Motor neuron (in vitro differentiated cells): ENCODE measurements around the gene CCDC8. TPM values are rescaled to one million over a fixed set of nuclear protein-coding genes. Genes with fewer than 3 reads are reported as not detected.
A peak's percentile ranks its signal among the peaks of the same experiment; 100 is the strongest.

Experiments
- ATAC-seq, 8 experiments: fragments of 200-7000 bp; cut with Tn5 transposase; replicated peaks in 6 of 8; 2 replicates each; pipeline ENCODE4 v1.8.0; 2021; ENCODE audit warnings: mild to moderate bottlenecking in 8 of 8, moderate library complexity in 8 of 8
- H3K27ac ChIP-seq, 2 donors: fragments of 250-450 bp; sonication (Bioruptor Pico); 2 replicates each; pipeline ENCODE4 v1.9.0; 2021; ENCODE audit warnings: antibody characterized with exemption in 2 of 2, mild to moderate bottlenecking in 2 of 2, moderate library complexity in 1 of 2
- H3K4me1 ChIP-seq, 2 donors: fragments of 250-450 bp; sonication (Bioruptor Pico); replicated peaks in 1 of 2; 2 replicates each; pipeline ENCODE4 v1.6.1; 2021; ENCODE audit warnings: antibody characterized with exemption in 2 of 2, mild to moderate bottlenecking in 2 of 2, moderate library complexity in 1 of 2
- H3K4me3 ChIP-seq, 5 donors: fragments of 250-450 bp; sonication (Bioruptor Pico); 2 replicates each; pipeline ENCODE4 v1.9.0; 2021; ENCODE audit warnings: antibody characterized with exemption in 5 of 5, mild to moderate bottlenecking in 5 of 5, moderate library complexity in 4 of 5
- WGBS, 10 experiments: fragments of 450-650 bp; shearing (Covaris generic); methylation state at CpG; one replicate each; pipeline ENCODE4 v1.0.0; 2022; 5-methylcytosine and 5-hydroxymethylcytosine counted together
- in situ Hi-C, 9 experiments: fragments of 400-800 bp; cut with MboI; loops; one replicate each; pipeline ENCODE4 v1.15.0; 2021; ENCODE audit warnings: low sequenced_read_pairs in 9 of 9, low pct_unique_long_range_greater_than_20kb in 2 of 9; ENCODE audit not compliant: unreplicated experiment in 9 of 9
- total RNA-seq, 8 experiments: library from RNA; unstranded; fragments of 300-600 nt; gene quantifications; 2 replicates each; pipeline versions ENCODE4 v1.2.3 to v1.2.4, GENCODE V29; 2022

Gene CCDC8, protein sequence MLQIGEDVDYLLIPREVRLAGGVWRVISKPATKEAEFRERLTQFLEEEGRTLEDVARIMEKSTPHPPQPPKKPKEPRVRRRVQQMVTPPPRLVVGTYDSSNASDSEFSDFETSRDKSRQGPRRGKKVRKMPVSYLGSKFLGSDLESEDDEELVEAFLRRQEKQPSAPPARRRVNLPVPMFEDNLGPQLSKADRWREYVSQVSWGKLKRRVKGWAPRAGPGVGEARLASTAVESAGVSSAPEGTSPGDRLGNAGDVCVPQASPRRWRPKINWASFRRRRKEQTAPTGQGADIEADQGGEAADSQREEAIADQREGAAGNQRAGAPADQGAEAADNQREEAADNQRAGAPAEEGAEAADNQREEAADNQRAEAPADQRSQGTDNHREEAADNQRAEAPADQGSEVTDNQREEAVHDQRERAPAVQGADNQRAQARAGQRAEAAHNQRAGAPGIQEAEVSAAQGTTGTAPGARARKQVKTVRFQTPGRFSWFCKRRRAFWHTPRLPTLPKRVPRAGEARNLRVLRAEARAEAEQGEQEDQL
- total RNA-seq: 10 to 100 TPM in 6 of 8 experiments, 1 to 10 TPM in 1, under 1 TPM in 1; 0.92 to 30.9 (median 11.8) TPM

DNA sequence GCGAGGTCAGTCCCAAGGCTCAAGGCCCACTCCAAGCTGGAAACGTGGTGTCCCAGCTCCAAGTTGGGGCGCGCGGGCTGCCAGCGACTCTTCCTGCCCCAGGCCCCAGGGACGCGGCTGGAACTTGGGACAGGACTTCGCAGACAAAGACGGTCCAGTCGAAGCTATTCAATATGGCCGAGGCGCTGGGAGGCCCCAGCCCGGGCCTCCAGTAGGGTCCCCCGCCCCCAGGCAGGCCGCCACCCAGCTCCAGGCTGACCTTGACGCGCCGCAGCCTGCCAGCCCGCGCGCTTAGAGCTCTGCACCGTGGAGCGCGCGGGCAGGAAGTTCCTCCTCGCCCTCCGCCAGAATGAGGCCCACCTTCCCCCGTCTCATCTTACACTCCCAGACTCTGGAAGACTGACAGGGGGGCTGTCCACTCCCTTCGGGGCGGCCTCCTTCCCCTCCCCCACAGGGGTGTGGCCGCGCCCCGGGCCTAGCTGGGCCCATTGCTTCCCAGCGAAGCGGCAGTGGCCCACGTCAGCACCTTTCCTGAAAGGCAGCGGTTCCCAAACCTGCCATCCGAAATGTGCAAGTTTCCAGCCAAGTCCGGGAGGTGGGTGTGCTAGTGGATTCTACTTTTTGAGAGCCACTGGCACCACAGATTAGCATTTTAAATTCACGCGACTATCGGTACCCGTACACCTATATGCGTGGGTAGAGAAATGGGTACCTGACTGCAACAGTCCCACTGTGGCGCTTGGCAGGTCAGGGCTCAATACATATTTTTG, at the start of gene CCDC8:
Gene CCDC8 (minus strand): TSS at position 303 of the 770 bp plus-strand sequence. CDS start 754 bp downstream, outside the sequence.
- in situ Hi-C loops: no loop called here
- 0 to 93% (median 20%) methylated on average over 1 to 5 of the region's 46 CpGs; no CpG with 5 or more reads in 5 of the 10 experiments for WGBS, 10 experiments
- ATAC-seq: peak; percentile 38 to 93 (median 87)
- Histone ChIP-seq H3K4me3 (peak within 1 kb of the TSS; percentile 19 to 50 (median 47)), H3K27ac (peak within 1 kb of the TSS; percentile 69 to 86), H3K4me1 (peaks cover 46 to 50% of the 10 kb centered on the region in 2 donors)

GRCh38 chr19:46461537-46461936, 48.2 kb upstream of the CCDC8 start:
- Histone ChIP-seq H3K4me3 (no peak overlapping the region), H3K4me1 (no peaks in the 10 kb centered on the region), H3K27ac (no peak overlapping the region)
- no peak for ATAC-seq
- in situ Hi-C loops: no loop called here
- WGBS, 10 experiments: 20 to 100% (median 100%) methylated on average over 1 of the region's 2 CpGs; no CpG with 5 or more reads in 4 of the 10 experiments

GRCh38 chr19:46460981-46461380, 47.6 kb upstream of the CCDC8 start:
- Histone ChIP-seq H3K4me1 (no peaks in the 10 kb centered on the region), H3K4me3 (no peak overlapping the region), H3K27ac (no peak overlapping the region)
- WGBS, 10 experiments: 80 to 100% (median 100%) methylated on average over 1 of the region's 1 CpG; no CpG with 5 or more reads in 5 of the 10 experiments
- in situ Hi-C loops: no loop called here
- peak in 2 of 8 experiments; percentile 25 to 43 for ATAC-seq

DNA sequence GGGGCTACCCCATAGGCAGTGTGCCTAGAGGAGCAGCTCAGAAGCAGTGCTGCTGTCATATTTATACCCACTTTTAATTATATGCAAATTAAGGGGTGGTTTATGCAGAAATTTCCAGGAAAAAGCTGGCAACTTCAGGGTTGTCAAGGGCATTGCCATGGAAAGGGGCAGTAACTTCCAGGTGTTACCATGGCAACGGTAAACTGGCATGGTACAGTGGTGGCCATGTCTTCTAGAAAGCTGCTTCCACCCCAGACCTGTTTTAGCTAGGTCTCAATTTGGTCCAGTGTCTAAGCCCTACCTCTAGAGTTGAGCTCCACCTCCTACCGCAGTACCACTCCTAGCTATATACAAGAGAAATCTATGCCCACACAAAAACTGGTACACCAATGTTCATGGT, 46.7 kb upstream of the CCDC8 start:
- in situ Hi-C loops: no loop called here

DNA sequence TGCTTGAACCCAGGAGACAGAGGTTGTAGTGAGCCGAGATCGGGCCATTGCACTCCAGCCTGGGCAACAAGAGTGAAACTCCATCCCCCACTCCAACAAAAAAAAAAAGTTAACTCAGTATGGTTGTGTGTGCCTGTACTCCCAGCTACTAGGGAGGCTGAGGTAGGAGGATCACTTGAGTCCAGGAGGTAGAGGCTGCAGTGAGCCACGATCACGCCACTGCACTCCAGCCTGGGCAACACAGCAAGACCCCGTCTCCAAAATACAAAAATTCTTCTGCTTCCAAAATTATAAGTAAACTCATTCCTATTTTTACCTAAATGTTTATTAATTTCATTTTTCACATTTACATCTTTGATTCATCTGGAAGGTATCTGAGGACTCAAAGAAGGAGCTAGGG, 43.6 kb upstream of the CCDC8 start:
- Histone ChIP-seq H3K4me3 (no peak overlapping the region), H3K27ac (no peak overlapping the region), H3K4me1 (no peaks in the 10 kb centered on the region)
- ATAC-seq: no peak
- in situ Hi-C loops: no loop called here
- WGBS, 10 experiments: 69 to 100% (median 83%) methylated on average over 2 to 4 of the region's 5 CpGs; no CpG with 5 or more reads in 6 of the 10 experiments

More for the DNA sequence above, 46.7 kb upstream of the CCDC8 start:
- 0 to 100% (median 73%) methylated on average over 1 to 2 of the region's 2 CpGs; no CpG with 5 or more reads in 4 of the 10 experiments for WGBS, 10 experiments
- ATAC-seq: peak in 3 of 8 experiments; percentile 28 to 55 (median 31)
- no peak overlapping the region for H3K27ac ChIP-seq
- no peaks in the 10 kb centered on the region for H3K4me1 ChIP-seq
- no peak overlapping the region for H3K4me3 ChIP-seq

DNA sequence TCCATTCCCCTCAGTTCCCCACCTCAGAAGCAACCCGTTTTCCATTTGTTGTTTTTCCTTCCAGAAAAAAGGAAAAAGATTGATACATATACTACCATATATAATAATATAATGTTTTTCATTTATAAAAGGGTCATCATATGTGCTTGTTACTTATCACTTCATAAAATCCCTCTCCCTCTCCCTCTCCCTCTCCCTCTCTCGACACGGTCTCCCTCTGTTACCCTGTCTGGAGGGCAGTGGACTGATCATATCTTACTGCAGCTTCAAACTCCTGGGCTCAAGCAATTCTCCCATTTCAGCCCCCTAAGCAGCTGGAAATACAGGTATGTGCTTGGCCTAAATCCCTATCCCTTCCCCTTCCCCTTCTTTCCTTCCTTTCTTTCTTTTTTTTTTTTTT, 40.9 kb upstream of the CCDC8 start:
- in situ Hi-C loops: no loop called here
- Histone ChIP-seq H3K4me1 (peaks cover 0 to 4% of the 10 kb centered on the region in 2 donors), H3K27ac (no peak overlapping the region), H3K4me3 (no peak overlapping the region)
- WGBS, 10 experiments: 40 to 80% (median 57%) methylated on average over 1 to 3 of the region's 3 CpGs; no CpG with 5 or more reads in 3 of the 10 experiments
- no peak for ATAC-seq

GRCh38 chr19:46453661-46454060, 40.3 kb upstream of the CCDC8 start:
- Histone ChIP-seq H3K27ac (no peak overlapping the region), H3K4me1 (peaks cover 0 to 4% of the 10 kb centered on the region in 2 donors), H3K4me3 (no peak overlapping the region)
- in situ Hi-C loops: no loop called here
- 53 to 94% (median 89%) methylated on average over 2 to 6 of the region's 6 CpGs; no CpG with 5 or more reads in 1 of the 10 experiments for WGBS, 10 experiments
- no peak for ATAC-seq

DNA sequence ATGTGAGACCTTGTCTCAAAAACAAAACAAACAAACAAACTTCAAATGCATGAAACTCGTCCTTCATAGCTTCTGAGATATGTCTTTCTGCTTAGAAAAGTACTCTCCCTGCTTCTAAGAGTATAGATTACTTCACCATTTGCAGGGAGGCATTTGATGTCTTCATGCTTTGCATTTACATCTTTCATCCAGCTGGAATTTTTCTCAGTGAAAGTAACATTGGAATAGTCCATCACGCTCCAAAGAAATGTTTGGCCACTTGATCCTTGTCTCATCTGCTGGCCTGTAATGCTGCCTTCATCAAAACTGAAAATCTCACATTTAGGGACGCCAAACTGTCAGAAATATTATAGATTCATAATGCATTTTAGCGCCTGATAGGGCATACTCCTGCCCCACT, 38.8 kb upstream of the CCDC8 start:
- in situ Hi-C loops: no loop called here
- no peak overlapping the region for H3K4me3 ChIP-seq
- H3K4me1 ChIP-seq: peaks cover 0 to 4% of the 10 kb centered on the region in 2 donors
- ATAC-seq: peak in 1 of 8 experiments; percentile 17
- H3K27ac ChIP-seq: no peak overlapping the region
- 5 to 70% (median 45%) methylated on average over 1 to 4 of the region's 4 CpGs for WGBS, 10 experiments

- in situ Hi-C loops: no loop called here
- 63 to 85% (median 77%) methylated on average over 2 to 6 of the region's 6 CpGs for WGBS, 10 experiments
- no peak for ATAC-seq
- Histone ChIP-seq H3K27ac (peak overlapping the region in 1 of 2 donors; percentile 30), H3K4me3 (no peak overlapping the region), H3K4me1 (peaks cover 0 to 4% of the 10 kb centered on the region in 2 donors)
These were observed 38.0 kb upstream of the CCDC8 start for GRCh38 chr19:46451352-46451751.

GRCh38 chr19:46450737-46451136, 37.4 kb upstream of the CCDC8 start:
- ATAC-seq: peak in 1 of 8 experiments; percentile 94
- Histone ChIP-seq H3K4me3 (no peak overlapping the region), H3K27ac (no peak overlapping the region), H3K4me1 (peaks cover 0 to 4% of the 10 kb centered on the region in 2 donors)
- WGBS, 10 experiments: 0 to 100% (median 73%) methylated on average over 2 to 5 of the region's 5 CpGs; no CpG with 5 or more reads in 2 of the 10 experiments
- in situ Hi-C loops: no loop called here

DNA sequence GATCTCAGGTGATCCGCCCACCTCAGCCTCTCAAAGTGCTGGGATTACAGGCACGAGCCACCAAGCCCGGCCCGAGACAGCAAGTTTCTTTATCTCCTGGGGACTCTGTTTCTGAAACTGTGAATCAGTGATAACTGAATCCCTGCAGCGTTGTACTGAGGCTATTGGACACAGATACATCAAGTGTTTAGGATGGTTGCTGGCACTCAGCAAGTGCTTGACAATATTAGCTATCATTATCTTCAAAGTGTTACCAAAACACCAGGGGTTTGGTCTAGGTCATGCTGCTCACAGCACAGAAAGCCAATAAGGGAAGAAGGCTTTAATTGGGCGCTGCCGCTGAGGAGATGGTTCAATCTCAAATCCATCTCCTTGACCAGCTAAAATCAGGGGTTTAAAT, 35.9 kb upstream of the CCDC8 start:
- in situ Hi-C loops: no loop called here
- no peak overlapping the region for H3K27ac ChIP-seq
- peaks cover 0 to 4% of the 10 kb centered on the region in 2 donors for H3K4me1 ChIP-seq
- no peak for ATAC-seq
- no peak overlapping the region for H3K4me3 ChIP-seq
- WGBS, 10 experiments: 0 to 100% (median 44%) methylated on average over 1 to 4 of the region's 7 CpGs; no CpG with 5 or more reads in 1 of the 10 experiments

GRCh38 chr19:46448601-46449000, 35.2 kb upstream of the CCDC8 start:
- 62 to 100% (median 89%) methylated on average over 1 to 10 of the region's 10 CpGs; no CpG with 5 or more reads in 1 of the 10 experiments for WGBS, 10 experiments
- Histone ChIP-seq H3K4me1 (peaks cover 0 to 4% of the 10 kb centered on the region in 2 donors), H3K4me3 (no peak overlapping the region), H3K27ac (no peak overlapping the region)
- no peak for ATAC-seq
- in situ Hi-C loops: no loop called here

DNA sequence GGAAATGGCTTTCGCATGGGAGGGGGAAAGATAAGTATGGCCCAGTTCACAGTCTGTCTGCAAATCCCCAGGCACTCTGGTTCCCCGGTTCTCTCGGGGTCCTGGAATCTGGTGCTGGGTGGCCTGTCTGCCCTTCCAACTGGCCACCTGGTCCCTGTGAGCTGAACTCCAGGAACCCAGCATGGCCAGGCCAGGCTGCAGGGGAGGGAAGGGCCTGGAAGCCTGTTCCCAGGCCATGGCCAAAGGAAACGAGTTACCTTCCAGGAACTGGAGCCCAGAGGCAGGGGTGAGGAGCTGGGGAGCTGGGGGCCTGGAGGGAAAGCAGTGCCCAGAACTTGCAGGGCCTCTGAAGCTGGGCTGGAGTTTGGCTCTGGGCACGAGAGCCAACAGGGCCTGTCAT, 34.5 kb upstream of the CCDC8 start:
- Histone ChIP-seq H3K4me3 (no peak overlapping the region), H3K4me1 (peaks cover 0 to 4% of the 10 kb centered on the region in 2 donors), H3K27ac (no peak overlapping the region)
- in situ Hi-C loops: no loop called here
- no peak for ATAC-seq
- 31 to 100% (median 77%) methylated on average over 1 to 3 of the region's 5 CpGs; no CpG with 5 or more reads in 2 of the 10 experiments for WGBS, 10 experiments
